GM18867 (cell line): ENCODE results near the gene TAAR2.
"Not testable (repeated sequence)": the region's sequence is repeated elsewhere in the genome, so short reads cannot be mapped to it uniquely, and the experiment has no call there.

Experiments
- ATAC-seq: cut with Tn5 transposase; IDR thresholded peaks from one replicate; pipeline ENCODE4 v1.9.1; 2021; ENCODE audit warnings: mild to moderate bottlenecking, moderate library complexity; ENCODE audit not compliant: unreplicated experiment

TAAR2 gene, protein sequence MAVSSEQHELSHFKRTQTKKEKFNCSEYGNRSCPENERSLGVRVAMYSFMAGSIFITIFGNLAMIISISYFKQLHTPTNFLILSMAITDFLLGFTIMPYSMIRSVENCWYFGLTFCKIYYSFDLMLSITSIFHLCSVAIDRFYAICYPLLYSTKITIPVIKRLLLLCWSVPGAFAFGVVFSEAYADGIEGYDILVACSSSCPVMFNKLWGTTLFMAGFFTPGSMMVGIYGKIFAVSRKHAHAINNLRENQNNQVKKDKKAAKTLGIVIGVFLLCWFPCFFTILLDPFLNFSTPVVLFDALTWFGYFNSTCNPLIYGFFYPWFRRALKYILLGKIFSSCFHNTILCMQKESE

DNA sequence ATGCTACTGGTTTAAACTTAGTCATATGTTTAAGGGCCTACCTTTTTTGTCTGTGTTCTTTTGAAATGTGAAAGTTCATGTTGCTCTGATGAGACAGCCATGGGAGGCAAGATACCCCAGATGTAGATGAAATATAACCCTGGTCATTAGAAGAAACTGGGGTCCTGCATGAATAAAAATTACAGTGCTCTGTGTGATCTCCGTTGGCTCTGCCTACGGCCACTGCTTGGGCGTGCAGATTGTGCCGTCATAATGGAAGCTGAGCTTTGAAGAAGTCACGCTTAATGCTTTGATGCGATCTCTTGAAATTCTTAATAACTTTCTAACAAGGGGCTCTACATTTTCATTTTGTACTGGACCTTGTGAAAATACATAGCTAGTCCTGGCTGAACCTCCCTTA lies at the start of gene TAAR2:
Gene TAAR2 (minus strand): TSS at position 101 of the 400 bp plus-strand sequence. CDS start 0 bp downstream, at position 101.
- no peak for ATAC-seq

DNA sequence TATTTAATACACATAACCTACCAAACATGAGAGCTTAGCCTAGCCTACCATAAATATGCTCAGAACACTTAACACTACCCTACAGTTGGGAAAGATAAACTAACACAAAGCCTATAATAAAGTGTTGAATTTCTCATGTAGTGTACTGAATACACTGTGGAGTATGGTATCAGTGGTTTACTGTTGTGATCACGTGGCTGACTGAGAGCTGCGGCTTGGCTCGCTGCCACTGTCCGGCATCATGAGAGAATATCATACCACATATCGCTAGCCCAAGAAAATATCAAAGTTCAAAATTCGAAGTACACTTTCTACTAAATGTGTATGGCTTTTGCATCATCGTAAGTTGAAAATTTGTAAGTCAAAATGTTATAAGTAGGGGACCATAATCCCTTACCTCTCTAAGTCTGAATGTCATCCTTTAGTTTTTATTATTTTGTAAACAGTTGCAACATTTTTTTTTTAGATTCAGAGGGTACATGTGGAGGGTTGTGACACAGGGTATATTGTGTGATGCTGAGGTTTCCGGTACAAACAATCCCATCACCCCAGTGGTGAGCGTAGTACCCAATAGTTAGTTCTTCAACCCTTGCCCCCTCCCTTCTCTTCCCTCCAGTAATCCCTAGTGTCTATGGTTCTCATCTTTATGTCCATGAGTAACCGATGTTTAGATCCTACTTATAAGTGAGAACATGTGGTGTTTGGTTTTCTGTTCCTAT lies 49.5 kb upstream of the TAAR2 start:
- ATAC-seq, result no peak

DNA sequence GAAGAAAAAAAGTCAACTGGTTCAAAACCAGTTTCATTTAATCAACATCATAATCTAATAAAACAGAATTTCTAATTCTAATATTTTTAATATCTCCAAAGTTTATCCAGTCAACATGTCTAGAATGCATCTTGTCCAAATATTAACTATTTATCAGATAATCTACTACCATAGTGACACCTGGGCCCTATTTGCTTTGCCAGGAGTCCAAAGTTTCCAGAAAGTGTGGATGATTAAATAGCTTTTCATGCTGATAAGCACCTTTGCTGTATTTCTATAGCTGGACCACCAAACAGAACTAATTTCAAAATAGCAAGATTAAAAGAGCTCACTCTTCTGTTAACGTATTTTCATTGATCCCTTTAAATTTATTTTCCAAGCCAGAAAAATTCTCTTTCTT lies 47.2 kb upstream of the TAAR2 start:
- ATAC-seq, result no peak

DNA sequence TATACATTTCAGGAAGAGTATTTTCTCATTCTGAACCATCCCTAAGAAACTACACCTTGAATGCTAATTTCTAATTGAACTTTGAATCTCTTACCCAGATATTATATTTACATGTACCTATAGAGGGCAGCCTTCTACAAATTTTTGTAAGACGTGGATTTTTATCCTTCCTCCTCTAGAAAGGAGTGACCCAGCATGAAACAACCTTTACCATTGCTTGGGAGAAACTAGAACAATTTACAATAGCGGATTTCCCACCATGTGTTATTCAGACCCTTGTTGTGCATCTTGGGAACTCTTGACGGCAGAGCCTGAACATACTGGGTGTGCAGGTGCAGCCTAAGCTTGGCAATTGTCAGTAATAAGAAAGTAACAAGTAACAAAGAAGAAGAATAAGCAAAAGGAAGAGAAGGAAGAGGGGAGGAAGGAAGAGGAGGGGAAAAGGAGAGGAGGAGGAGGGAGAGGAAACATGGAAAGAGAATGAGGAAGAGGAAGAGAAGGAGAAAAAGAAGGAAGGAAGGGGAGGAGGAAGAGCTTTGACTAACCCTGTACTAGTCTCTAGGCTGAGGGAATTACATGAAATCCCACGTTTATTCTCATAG lies 45.7 kb upstream of the TAAR2 start:
- peak; percentile 65 for ATAC-seq

DNA sequence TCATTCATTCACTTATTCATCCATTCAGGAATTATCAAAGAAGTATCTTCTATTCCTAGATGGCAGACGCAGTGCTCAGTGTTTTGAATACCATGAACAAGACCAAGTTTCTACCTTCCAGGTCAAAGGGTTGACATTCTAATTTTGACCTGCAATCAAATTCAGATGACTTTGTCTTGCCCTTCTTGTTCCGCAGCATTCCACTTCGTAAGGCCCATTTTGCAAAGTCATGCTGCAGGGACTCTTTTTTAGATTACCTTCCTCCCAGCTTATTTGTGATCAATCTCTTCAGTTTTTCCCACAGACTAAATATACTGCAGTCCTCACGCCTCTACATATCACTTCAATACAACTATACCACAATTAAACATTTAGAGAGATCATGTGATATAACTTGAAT lies 42.0 kb upstream of the TAAR2 start:
- ATAC-seq, result no peak

DNA sequence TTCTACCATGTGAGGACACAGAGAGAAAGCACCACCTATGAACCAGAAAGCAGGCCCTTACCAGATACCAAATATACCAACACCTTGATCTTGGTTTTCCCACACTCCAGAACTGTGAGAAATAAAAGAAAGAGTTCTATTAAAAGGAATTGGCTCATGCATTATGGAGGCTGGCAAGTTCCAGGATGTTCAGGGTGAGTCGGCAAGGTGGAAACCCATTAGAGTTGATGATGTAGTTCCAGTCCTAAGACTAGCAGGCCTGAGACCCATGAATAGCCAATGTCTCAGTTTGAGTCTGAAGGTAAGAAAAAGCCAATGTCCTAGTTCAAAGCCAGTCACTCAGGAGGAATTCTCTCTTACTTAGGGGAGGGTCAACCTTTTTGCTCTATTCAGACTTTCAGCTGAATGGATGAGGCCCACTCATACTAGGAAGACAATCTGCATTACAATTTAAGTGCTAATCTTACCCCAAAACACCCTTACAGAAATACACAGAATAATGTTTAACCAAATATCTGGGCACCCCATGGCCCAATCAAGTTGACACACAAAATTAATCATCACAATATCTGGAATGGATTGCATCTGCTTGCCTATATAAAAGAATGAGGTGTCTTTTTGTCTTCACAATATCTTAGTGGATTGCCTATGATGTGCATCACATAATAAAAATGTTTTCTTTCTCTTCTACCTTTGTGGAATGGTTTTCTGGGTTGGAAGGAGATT lies 40.4 kb upstream of the TAAR2 start:
- no peak for ATAC-seq

DNA sequence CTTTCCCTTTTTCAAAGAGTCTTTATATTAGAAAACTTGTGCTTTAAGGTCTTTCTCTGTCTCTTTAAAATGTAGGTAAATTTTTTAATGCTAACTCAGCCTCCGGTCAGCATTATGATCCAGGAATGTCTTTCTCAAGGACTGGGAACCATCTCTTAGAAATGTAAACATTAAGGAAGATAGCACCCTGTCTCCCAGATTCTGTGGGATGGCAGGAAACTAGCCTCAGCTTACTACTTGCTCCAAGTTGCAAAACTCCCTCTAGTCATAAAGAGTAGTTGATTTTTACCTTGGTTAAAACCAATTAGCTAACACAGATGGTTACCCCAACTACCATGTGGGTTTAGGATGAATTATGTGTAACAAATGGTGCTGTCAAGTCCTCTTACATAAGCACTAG lies 39.6 kb upstream of the TAAR2 start:
- no peak for ATAC-seq

DNA sequence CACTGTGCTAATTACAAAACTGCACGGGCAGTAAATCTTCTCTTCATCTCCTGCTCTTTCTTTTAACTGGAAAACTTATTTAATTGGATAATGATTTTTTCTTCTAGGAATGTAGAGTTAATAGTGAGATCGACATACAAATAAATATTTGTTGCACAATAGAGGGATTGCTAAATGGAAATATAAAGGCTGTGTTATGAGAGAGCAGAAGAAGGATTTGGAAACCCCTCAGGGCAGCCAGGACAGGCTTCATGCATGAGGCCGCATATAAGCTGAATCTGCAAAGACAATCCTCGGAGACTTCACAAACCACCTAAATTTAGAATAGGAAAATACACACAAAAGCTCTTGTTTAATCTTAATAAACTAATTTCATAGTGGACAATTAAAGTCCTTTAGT lies 37.8 kb upstream of the TAAR2 start:
- ATAC-seq, result no peak

DNA sequence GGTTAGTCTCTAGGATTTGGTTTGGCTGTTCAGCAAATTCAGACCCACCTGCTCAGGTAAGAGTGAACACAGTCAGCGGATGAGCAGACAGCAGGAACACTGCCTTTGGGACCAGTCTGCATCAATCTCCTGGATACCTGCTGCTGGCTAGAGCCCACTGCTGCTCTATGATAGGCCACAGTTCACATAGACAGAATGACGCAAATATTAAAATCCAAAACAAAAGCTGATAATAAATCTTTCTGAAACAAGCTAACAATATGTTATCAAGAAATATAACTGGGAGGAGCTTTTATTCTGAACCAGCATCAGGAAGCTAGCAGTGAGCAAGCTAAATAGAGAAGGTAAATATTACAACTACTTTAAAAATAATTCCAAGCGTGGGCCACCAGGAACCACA lies 35.0 kb upstream of the TAAR2 start, which contains the start of gene TAAR1:
Gene TAAR1 (minus strand): TSS at position 101 of the 400 bp plus-strand sequence. CDS start 13,179 bp downstream, outside the sequence.
- no peak for ATAC-seq

DNA sequence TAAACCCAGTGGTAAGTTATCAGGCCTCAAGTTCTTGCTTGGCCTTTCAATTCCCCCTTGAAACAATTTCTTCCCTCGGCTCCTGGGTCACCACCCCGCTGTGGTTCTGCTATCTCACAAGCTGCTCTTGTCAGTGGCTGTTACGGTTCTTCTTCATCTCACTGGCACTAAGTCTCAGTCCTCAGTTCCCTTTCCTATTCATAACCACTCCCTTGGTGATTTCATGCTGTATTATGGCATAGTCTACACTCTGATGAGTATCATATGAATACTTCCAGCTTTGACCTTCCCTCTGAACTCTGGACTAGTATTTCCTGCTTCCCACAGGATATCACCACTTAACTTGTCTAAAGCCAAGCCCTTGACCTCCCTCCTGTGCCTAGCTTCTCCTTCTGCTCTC lies 27.0 kb upstream of the TAAR2 start:
- ATAC-seq, result peak; percentile 52

DNA sequence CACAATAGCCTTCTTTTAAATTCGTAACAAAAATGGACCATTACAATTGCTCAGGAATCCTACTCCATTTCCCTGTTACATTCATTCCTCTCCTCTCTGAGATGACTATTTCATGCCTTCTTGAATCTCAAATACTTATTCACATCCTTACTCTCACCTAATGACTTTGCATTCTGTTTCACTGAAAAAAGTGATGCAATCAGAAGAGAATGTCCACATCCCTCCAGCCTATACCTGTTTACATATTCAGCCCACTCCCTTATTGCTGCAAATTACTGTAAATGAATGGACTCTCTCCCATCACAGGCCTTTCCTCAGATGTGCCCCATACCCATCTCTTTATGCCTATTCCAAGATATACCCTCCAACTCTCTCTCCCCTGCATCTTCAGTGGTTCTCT lies 26.4 kb upstream of the TAAR2 start:
- no peak for ATAC-seq

DNA sequence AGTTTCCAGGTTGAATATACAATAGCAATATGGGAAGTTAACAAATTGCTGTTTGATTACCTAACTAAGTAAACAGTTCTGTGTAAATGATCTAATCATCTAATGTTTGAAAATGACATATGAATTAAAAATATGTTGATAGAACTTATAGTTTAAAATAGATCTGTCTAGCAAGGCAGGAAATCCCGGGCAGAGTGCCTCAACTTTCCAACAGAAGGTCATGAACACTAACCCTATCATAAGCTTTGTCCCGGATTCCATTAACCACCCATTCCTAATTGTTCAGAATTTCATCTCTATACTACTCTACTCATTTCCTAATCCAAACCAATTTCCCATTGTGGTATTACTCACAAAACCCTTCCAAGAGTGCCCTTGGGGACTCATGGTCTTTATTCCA lies 24.8 kb upstream of the TAAR2 start:
- ATAC-seq, result no peak

DNA sequence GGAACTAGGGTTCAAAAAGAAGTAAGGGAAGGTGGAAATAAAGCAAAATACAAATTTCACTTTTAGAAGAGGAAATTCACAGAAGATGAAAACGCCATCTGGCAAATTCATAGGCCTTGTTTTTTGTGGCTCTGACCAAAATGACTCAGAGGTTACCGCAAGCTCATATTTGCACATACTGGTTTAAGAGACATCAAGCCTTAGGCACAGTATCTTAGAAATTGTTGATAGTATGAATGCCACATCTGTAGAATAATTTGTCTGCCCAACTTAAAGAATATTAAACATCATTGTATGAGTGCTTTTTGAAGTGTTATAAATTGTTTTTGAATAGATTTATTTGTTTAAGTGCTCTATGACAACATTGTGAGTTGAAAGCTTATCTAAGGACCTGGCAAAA lies 24.3 kb upstream of the TAAR2 start:
- ATAC-seq, result peak; percentile 64

DNA sequence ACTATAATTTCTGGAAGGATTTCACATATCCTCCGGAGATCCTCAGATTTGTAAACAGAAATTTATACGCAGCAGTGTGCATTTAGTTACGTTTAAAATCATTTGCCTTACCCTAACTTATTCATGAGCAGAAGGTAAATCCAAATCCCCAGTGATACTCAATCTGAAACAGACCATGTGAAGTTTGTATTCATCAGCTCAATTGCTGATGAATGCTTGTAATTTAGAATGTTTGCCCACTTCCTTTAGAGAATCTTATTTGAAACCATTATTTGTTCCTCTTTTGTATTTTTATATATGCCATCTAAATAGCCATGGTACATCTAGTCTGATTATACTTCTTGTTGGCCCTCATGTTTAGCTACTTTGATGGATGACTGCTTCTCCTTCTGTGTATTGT lies 19.5 kb upstream of the TAAR2 start:
- ATAC-seq, result peak; percentile 63

DNA sequence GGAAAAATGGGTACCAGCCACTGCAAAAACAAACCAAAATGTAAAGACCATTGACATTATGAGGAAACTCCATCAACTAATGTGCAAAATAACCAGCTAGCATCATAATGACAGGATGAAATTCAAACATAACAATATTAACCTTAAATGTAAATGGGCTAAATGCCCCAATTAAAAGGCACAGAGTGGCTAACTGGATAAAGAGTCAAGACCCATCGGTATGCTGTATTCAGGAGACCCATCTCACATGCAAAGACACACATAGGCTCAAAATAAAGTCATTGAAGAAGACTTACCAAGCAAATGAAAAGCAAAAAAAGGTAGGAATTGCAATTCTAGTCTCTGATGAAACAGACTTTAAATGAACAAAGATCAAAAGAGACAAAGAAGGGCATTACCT lies 13.1 kb upstream of the TAAR2 start:
- ATAC-seq, result not testable (repeated sequence)

DNA sequence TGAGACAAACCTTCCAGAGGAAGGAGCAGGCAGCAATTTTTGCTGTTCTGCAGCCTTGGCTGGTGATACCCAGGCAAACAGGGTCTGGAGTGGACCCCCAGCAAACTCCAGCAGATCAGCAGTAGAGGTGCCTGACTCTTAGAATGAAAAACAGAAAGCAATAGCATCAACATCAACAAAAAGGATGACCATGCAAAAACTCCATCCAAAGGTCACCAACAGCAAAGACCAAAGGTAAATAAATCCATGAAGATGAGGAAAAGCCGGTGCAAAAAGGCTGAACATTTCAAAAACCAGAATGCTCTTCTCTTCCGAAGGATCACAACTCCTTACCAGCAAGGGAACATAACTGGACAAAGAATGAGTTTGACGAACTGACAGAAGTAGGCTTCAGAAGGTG lies 11.8 kb upstream of the TAAR2 start:
- not testable (repeated sequence) for ATAC-seq

DNA sequence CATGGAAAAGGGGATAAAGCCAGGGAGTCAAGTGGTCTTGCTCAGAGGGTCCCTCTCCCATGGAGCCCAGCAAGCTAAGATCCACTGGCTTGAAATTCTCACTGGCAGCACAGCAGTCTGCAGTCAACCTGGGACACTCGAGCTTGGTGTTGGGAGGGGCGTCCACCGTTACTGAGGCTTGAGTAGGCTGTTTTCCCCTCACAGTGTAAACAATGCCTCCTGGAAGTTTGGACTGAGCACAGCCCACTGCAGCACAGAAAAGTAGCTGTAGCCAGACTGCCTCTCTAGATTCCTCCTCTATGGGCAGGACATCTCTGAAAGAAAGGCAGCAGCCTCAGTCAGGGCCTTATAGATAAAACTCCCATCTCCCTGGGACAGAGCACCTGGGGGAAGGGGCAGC lies 11.2 kb upstream of the TAAR2 start:
- not testable (repeated sequence) for ATAC-seq

DNA sequence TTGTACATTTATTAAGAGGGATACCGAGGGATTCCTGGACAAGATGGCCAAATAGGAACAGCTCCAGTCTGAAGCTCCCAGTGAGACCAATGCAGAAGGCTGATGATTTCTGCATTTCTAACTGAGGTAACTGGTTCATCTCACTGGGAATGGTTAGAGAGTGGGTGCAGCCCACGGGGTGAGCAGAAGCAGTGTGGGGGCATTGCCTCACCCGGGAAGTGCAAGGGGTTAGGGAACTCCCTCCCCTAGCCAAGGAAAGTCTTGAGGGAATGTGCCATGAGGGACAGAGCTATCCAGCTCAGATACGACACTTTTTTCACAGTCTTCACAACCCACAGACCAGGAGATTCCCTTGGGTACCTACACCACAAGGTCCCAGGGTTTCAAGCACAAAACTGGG lies 10.7 kb upstream of the TAAR2 start:
- no peak for ATAC-seq

DNA sequence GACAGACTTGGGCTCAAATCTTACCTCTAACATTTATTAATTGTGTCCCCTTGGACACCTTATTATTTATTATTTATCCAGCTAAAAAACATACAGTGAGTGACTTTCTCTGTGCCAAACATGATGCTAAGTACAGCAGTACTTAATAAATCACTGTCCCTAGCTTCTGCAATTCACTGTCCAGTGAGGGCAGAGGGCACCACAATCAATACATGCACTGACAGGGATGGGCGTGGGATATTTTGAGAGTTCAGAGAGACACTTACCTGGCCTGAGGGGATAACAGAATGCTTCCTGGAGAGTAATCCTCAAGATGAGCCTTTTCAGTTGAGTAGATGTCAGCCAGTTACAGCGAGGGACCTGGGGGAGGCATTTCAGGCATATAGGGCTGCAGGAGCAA lies 9.3 kb upstream of the TAAR2 start:
- no peak for ATAC-seq

DNA sequence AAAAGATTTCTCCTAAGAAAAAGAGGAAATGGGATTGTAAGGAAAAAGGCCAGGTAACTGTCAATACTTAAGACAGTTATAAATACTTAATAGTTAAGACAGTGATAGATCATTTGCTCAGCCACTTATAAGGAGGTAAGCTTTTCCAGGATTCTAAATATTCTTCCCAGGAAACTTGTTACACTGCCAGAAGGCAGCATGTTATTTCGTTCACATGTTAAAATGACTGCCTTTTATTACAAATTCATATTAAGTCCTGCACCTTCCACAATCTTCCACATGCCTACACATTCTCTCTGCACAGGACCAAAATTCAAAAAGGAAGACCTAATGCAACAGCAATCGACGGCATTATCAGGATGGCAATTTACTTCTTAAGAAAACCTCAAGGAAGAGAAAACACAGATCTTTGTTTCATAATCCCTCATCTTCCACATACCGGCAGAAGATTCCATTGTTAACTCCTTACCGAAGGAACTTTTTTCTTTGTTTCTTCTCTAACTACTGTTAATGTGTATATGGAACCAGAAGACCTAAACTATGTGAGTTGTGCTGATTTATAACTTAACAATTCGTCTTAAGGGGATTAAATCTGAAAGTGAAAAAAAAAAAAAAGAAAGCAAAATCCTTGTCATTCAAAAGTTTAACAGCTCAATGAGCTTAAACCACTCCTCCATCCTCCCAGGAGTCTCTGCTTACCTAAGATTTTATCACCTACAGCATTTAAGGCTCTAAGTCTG lies 799 bp downstream of the TAAR2 start:
- ATAC-seq, result no peak

DNA sequence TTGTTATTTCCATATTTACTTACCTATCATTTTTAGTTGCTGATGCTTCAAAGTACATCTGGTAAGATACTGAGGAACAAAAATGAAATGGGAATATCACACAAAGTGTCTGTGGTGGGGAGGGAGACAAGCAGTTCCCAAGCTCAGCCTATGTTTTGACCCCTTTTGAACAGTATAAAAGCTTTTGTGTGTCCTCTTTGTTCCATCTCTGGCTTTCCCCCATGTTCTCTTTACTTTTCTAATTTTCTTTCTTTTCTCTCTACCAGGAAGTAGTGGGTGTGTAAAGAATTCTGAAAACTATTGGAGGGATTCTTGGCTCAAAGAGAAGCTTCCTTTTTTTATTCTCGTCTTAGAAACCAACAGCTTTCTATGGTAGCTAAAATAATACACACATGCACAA lies 7.4 kb downstream of the TAAR2 start:
- no peak for ATAC-seq
